IPS-NIHi7 (cell line): ENCODE results near the gene DRD2.
"Not testable (repeated sequence)": the region's sequence is repeated elsewhere in the genome, so short reads cannot be mapped to it uniquely, and the experiment has no call there.

Experiments
- DNase-seq: peaks from one replicate; pipeline ENCODE4 v3.0.0; 2012; ENCODE audit warnings: mixed read lengths; ENCODE audit errors: extremely low spot score

DRD2 gene

GRCh38 chr11:113475160-113475761 is at the start of gene DRD2:
Gene DRD2 (minus strand): TSS chr11:113475398. CDS start chr11:113424651, 50,747 bp downstream.
- peak; percentile 67 for DNase-seq

- not testable (repeated sequence) for DNase-seq
These were observed 48.7 kb upstream of the DRD2 start for GRCh38 chr11:113523906-113524305.

- DNase-seq = no peak
These were observed 46.7 kb upstream of the DRD2 start for GRCh38 chr11:113521737-113522517.

GRCh38 chr11:113519989-113520613 is 44.9 kb upstream of the DRD2 start:
- no peak for DNase-seq

- no peak for DNase-seq
These were observed 43.7 kb upstream of the DRD2 start for GRCh38 chr11:113518716-113519495.

GRCh38 chr11:113517361-113517760 is 42.2 kb upstream of the DRD2 start:
- DNase-seq = no peak

- no peak for DNase-seq
These were observed 39.7 kb upstream of the DRD2 start for GRCh38 chr11:113514856-113515255.

GRCh38 chr11:113507341-113507740 is 32.1 kb upstream of the DRD2 start:
- no peak for DNase-seq

- no peak for DNase-seq
These were observed 31.7 kb upstream of the DRD2 start for GRCh38 chr11:113506893-113507292.

- no peak for DNase-seq
These were observed 31.3 kb upstream of the DRD2 start for GRCh38 chr11:113506461-113506860.

- DNase-seq = no peak
These were observed 30.6 kb upstream of the DRD2 start for GRCh38 chr11:113505541-113506375.

GRCh38 chr11:113505046-113505445 is 29.8 kb upstream of the DRD2 start:
- DNase-seq = no peak

GRCh38 chr11:113504586-113504985 is 29.4 kb upstream of the DRD2 start:
- DNase-seq = no peak

GRCh38 chr11:113504071-113504470 is 28.9 kb upstream of the DRD2 start:
- no peak for DNase-seq

- DNase-seq = no peak
These were observed 22.1 kb upstream of the DRD2 start for GRCh38 chr11:113497066-113497910.

- DNase-seq = no peak
These were observed 20.9 kb upstream of the DRD2 start for GRCh38 chr11:113496026-113496651.

- DNase-seq = no peak
These were observed 18.8 kb upstream of the DRD2 start for GRCh38 chr11:113494021-113494420.

GRCh38 chr11:113493206-113493605 is 18.0 kb upstream of the DRD2 start:
- DNase-seq = no peak

- DNase-seq = no peak
These were observed 13.7 kb upstream of the DRD2 start for GRCh38 chr11:113488931-113489351.

GRCh38 chr11:113487622-113488021 is 12.4 kb upstream of the DRD2 start:
- DNase-seq = no peak
